BLaER1 (cell line): ENCODE results near the gene SPN.
A peak's percentile ranks its signal among the peaks of the same experiment; 100 is the strongest.

Experiments
- H3K27ac ChIP-seq: shearing (Covaris generic); formaldehyde crosslinking; 2 replicates; pipeline ENCODE4 v1.8.1; 2022
- H3K27me3 ChIP-seq: shearing (Covaris generic); formaldehyde crosslinking; 2 replicates; pipeline ENCODE4 v1.8.1; 2022
- H3K36me3 ChIP-seq: shearing (Covaris generic); formaldehyde crosslinking; 2 replicates; pipeline ENCODE4 v1.8.1; 2022
- H3K4me1 ChIP-seq: shearing (Covaris generic); formaldehyde crosslinking; 2 replicates; pipeline ENCODE4 v1.8.1; 2022
- H3K4me2 ChIP-seq: shearing (Covaris generic); formaldehyde crosslinking; 2 replicates; pipeline ENCODE4 v1.8.1; 2022
- H3K4me3 ChIP-seq: shearing (Covaris generic); formaldehyde crosslinking; 2 replicates; pipeline ENCODE4 v1.8.1; 2022
- H3K9ac ChIP-seq: shearing (Covaris generic); formaldehyde crosslinking; 2 replicates; pipeline ENCODE4 v1.8.1; 2022
- H3K9me3 ChIP-seq: shearing (Covaris generic); formaldehyde crosslinking; 2 replicates; pipeline ENCODE4 v1.8.1; 2022
- H4K20me1 ChIP-seq: shearing (Covaris generic); formaldehyde crosslinking; 2 replicates; pipeline ENCODE4 v1.8.1; 2022
- Cebpa-rat ChIP-seq: shearing (Covaris generic); IDR thresholded peaks from 2 replicates; pipeline ENCODE4 v1.8.1; 2022

Gene SPN

GRCh38 chr16:29719063-29719462, 56.0 kb downstream of the SPN start:
- H3K27ac ChIP-seq: peak overlapping the region; percentile 51; the same call in 1 of the 2 replicates
- H3K4me3 ChIP-seq: no peak overlapping the region
- peak overlapping the region; percentile 39 for H3K4me2 ChIP-seq
- no peaks in the 10 kb centered on the region for H3K9me3 ChIP-seq
- no peaks in the 10 kb centered on the region for H4K20me1 ChIP-seq
- no peaks in the 10 kb centered on the region for H3K27me3 ChIP-seq
- peaks cover 48% of the 10 kb centered on the region for H3K4me1 ChIP-seq
- TF ChIP-seq Cebpa-rat: no peak
- H3K36me3 ChIP-seq: no peaks in the 10 kb centered on the region
- H3K9ac ChIP-seq: no peak overlapping the region
